HG02943 (cell line): ENCODE data around the gene ACER3.
"Not testable (repeated sequence)": the region's sequence is repeated elsewhere in the genome, so short reads cannot be mapped to it uniquely, and the experiment has no call there.

Experiments
- ATAC-seq: cut with Tn5 transposase; IDR thresholded peaks from one replicate; pipeline ENCODE4 v1.9.1; 2021; ENCODE audit warnings: mild to moderate bottlenecking, low read depth, moderate library complexity; ENCODE audit not compliant: unreplicated experiment

ACER3 gene

GRCh38 chr11:76860539-76861475 lies at the start of gene ACER3:
Gene ACER3 (plus strand): TSS chr11:76860918. CDS start chr11:76860977, 59 bp downstream.
- peak; percentile 87 for ATAC-seq

GRCh38 chr11:76811259-76811658 lies 49.5 kb upstream of the ACER3 start:
- ATAC-seq = no peak

- no peak for ATAC-seq
Observed at GRCh38 chr11:76814414-76814813, 46.3 kb upstream of the ACER3 start.

GRCh38 chr11:76815678-76816077 lies 45.0 kb upstream of the ACER3 start:
- not testable (repeated sequence) for ATAC-seq

GRCh38 chr11:76820184-76820566 lies 40.5 kb upstream of the ACER3 start:
- ATAC-seq = no peak

- not testable (repeated sequence) for ATAC-seq
Observed at GRCh38 chr11:76821396-76821795, 39.3 kb upstream of the ACER3 start.

- no peak for ATAC-seq
Observed at GRCh38 chr11:76822406-76822805, 38.3 kb upstream of the ACER3 start.

- no peak for ATAC-seq
Observed at GRCh38 chr11:76823481-76824028, 37.2 kb upstream of the ACER3 start.

GRCh38 chr11:76824083-76824939 lies 36.4 kb upstream of the ACER3 start:
- ATAC-seq = no peak

GRCh38 chr11:76824980-76825725 lies 35.6 kb upstream of the ACER3 start:
- ATAC-seq = no peak

- no peak for ATAC-seq
Observed at GRCh38 chr11:76825726-76826396, 34.9 kb upstream of the ACER3 start.

- not testable (repeated sequence) for ATAC-seq
Observed at GRCh38 chr11:76826508-76826907, 34.2 kb upstream of the ACER3 start.

- not testable (repeated sequence) for ATAC-seq
Observed at GRCh38 chr11:76827005-76827404, 33.7 kb upstream of the ACER3 start.

GRCh38 chr11:76830639-76831327 lies 29.9 kb upstream of the ACER3 start:
- no peak for ATAC-seq

GRCh38 chr11:76831686-76832310 lies 28.9 kb upstream of the ACER3 start:
- ATAC-seq = no peak

GRCh38 chr11:76832361-76832760 lies 28.4 kb upstream of the ACER3 start:
- ATAC-seq = no peak

- ATAC-seq = no peak
Observed at GRCh38 chr11:76834151-76834550, 26.6 kb upstream of the ACER3 start.

- no peak for ATAC-seq
Observed at GRCh38 chr11:76835036-76835435, 25.7 kb upstream of the ACER3 start.
